HG03571 (cell line): ENCODE results near the gene TGM6.

Experiments
- ATAC-seq: cut with Tn5 transposase; IDR thresholded peaks from one replicate; pipeline ENCODE4 v1.9.1; 2021; ENCODE audit not compliant: unreplicated experiment

TGM6 gene

DNA sequence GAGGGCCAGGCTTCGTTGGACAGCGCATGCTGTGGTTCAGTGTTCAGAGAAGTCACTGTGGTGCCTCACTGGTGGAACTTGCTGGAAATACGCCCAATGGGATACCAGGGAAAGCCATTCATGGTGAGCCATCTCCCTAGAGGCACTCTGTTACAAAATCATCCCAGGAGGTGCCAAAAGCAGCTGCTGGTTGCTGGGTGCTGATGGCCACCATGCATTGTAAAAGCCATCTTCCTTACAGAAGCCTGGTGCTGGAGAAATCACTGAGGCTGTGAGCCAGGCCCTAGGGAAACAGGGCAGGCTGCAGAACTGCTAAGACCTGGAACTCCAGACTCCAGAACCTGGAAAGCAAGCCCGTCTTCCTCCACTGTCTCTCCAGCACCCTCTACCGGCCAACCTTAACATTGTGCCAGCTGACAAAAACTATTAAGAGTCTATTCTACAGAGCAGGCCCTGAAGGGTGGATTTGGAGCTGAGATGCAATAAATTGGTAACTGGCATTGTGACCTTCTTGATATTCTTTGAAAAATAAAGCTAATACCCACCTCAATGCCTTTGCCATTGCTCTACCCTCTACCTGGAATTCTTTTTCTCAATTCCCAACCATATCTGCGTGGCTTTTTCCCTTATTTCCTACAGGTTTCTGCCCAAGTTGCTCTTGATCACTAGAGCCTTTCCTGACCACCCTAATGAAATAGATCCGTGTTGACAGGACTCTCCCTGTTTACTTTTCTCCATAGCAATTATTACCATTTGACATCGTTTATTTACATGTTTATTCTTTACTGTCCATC, 71.4 kb downstream of the TGM6 start:
- no peak for ATAC-seq

DNA sequence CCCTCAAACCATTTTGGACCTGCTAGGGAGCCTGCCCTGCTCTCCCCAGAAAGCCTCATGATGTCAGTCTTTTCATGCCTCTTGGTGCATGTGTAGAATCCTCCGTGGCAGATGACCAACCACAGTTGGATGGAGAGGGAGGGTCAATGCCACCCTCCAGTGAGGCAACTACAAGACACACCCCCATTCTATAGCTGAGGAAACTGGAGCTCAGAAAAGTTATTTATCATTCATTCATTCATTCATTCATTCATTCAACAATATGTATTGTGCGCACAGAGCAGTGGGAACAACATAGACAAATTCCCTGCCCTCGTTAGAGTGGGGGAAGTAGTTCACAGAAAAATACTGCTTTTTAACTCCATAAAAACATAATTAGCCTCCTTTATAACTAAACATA, 73.1 kb downstream of the TGM6 start:
- ATAC-seq, result no peak

DNA sequence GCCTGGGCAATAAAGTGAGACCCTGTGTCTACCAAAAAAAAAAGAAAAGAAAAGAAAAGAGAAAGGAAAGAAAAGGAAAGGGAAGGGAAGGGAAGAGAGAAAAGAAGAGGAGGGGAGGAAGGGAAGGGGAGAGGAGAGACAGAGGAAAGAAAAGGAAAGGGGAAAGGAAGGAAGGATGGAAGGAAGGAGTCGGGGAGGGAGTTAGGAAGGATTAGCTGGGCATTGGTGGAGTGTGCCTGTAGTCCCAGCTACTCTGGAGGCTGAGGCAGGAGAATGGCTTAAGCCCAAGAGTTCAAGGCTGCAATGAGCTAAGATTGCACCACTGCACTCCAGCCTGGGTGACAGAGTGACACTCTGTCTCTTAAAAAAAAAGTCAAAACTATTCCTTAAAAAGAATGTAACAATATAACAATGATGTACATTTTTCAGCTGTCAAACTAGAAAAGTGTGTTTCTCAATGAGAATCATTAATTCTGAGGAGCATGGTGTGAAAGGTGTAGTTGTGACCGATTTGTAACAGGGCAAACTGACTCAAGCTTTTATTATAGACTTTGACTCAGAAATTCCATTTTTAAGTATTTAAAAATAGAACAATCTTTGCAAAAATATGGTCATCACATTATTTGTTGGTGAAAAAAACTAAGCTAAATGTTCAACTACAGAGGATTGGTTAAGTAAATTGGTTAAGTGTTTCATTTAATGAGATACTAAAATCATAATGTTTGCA, 75.2 kb downstream of the TGM6 start:
- no peak for ATAC-seq

DNA sequence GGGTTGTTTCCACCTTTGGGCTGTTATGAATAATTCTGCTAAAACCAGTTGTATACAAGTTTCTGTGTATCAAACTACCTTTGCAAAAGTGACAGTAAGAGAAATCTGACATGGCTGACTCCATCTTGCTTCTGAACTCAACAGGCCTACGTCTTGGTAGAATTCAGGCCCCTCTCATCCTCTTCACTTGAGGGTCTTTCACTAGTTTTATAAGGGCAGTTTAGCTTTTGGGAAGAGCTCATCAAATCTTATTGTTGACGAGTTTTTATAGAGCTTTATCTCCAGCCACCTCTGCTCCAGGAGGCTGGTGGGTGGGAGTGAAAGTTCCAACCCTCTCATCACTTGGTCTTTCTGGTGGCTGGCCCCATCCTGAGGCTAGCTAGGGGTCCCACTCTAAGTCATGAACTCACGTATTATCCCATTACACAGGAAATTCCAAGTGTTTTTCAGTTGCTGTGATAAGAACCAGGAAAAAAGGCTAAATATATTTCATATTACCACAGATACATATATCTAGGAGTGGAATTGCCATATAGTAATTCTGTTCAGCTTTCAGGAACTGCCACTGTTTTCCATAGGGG, 78.3 kb downstream of the TGM6 start:
- ATAC-seq, result no peak

DNA sequence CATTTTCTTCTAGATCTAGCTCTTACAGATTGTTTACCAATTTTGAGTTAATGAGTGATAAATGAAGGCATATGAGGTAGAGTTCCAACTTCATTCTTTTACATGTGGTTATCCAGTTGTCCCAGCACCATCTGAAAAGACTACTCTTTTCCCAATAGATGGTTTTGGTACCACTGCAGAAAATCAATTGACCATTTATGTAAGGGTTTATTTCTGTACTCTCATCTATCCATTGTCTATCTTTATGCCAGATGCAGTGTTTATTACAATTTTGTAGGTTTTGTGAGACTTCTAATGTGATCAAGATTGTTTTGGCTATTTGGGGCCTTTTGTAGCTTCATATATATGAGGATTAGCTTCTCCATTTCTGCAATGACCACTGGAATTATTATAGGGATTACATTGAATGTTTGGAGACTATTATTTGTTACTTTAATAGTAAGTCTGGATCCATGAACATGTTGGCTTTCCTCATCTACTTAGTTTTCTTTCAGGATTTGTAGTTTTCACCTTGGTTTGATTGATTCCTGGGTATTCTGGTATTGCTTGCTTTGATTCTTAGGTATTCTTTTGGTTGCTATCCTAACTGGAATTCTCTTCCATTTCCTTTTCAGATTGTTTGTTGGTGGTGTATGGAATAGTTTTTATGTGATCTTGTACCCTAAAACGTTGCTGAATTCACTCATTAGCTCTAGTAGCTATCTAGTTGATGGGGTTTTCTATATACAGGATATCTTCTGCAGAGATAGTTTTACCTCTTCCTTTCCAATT, 79.5 kb downstream of the TGM6 start:
- ATAC-seq, result no peak

DNA sequence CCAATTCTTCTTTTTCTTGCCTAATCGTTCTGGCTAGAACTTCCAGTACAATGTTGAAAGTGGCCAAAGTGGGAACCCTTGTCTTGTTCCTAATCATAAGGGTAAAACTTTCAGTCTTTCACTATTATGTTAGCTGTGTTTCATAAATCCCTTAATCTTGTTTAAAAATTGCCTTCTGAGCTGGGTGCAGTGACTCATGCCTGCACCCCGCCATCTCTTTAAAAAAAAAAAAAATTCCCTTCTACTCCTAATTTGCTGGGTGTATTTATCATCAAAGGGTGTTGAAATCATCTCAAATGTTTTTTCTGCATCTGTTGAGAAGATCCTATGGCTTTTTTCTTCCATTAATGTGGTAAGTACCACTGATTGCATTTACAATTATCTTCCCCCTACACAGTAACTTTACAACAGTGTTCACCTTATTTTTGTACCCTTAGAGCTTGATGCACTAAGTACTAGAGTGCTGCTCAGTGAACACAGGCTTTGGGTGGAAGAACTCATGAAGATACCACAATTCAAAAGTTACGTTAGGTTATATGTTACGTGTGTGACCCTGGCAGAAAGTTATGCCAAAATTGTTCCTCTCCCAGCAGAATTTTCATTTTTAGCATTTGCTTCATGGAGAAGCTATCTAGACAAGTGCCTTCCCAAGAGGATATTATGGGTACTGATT, 80.2 kb downstream of the TGM6 start:
- no peak for ATAC-seq

DNA sequence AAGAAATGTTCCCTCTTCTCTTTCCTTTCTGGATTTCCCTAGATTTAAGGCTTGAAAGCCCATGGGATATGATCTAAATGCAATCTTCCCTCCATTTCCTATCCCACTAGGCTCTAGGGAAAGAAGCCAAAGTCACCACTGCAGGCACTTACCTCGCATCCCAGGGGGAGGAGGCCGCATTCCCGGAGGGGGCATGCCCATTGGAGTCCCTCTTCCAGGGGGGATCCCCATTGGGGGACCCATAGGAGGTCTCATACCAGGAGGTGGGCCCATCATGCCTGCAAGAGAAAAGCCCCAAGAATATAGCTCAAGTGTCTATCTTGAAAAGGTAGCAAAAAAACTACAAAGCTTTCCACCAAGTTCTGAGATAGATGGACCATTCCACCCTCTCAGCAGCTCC, 81.8 kb downstream of the TGM6 start:
- ATAC-seq, result no peak

DNA sequence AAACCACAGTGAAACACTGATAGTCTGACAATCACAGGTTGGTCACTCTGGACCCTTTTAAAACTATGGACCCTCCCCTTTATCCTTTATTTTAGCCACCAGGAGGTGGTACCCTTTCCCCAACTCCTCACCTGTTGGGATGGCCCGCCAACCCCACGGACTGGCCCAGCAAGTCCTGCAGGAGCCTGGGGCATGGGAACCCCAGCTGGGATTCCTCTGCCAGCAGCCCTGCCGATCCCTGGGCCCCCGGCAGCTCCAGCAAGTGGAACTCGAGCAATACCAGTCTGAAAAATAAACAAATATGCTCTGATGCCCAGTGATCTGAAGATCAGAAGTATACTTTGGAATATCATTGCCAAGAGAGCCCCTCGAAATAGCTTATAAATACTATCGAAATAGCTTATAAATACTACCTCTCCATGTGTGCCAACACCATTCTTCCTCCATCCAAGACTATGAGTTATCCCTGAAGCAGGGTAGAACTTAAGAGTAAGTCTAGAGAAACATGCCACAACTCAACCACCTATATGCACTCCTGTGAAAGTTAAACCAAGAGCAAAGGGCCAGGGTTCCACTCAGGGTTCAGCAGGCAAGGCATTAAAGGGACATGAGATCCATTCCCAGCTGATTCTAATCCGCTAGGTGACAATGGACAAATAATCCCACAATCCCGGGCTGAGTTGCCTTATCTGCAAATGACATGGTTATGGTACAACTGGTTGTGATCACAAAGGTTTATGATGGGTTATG, 83.1 kb downstream of the TGM6 start:
- ATAC-seq, result no peak

DNA sequence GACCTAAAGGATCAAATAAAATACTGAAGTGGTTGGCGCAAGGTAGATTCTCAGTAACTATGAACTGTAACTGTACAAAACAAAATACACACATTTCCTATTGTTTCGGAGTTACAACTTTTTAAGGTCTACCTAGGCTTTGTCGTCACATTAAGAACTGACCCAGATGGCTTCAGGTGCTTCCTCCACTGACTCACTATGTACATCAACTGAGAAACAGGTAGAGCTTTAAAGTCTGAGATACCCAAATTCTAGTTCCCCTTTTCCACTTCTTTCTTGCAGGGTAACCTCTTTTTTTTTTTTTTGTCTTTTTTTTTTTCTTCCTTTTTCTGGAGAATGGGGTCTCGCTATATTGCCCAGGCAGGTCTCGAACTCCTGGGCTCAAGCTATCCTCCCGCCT, 84.4 kb downstream of the TGM6 start:
- ATAC-seq, result no peak

DNA sequence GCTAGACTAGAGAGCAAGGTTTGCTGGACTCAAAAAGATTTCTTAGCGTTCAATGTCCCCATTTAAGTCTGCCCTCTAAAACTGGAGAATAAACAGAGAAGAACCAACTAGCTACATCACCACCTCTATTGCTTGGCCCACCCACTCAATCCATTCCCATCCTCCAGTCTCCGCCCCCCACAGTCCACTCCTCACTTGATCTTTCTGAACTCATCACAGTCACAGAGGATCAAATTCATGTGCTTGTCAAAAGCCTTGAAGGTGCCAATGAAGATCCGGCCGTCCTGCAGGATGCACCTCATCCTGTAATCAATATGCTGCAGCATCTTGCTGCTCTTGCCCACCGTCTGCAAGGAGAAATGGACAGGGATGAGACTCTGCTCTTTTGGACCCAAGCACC, 86.7 kb downstream of the TGM6 start:
- no peak for ATAC-seq

DNA sequence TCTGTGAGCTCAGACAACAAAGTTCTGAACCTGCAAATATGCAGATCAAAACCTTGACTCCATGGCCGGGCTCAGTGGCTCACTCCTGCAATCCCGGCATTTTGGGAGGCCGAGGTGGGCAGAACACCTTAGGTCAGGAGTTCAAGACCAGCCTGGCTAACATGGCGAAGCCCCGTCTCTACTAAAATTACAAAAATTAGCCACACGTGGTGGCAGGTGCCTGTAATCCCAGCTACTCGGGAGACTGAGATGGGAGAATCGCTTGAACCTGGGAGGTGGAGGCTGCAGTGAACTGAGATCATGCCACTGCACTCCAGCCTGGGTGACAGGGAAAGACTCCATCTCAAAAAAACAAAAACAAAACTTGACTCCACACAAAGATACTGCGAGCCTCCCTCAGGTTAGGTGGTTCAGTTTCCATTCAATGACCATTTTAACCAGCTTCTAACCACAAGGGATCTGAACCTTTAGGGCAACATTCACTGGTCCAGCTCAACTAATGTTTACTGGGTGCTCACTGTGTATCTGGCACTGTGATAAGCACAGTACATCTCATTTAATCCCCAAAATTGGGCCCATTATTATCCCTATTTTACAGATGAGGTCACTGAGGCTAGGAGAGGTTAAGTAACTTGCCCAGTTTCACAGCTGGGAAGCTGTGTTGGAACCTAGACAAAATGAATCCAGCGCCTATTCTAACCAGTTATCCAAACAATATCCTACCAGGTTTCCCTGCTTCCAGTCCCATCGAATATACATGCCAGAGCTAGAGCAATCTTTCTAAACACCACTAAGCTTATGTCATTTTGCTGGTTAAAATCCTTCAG, 88.1 kb downstream of the TGM6 start:
- no peak for ATAC-seq

DNA sequence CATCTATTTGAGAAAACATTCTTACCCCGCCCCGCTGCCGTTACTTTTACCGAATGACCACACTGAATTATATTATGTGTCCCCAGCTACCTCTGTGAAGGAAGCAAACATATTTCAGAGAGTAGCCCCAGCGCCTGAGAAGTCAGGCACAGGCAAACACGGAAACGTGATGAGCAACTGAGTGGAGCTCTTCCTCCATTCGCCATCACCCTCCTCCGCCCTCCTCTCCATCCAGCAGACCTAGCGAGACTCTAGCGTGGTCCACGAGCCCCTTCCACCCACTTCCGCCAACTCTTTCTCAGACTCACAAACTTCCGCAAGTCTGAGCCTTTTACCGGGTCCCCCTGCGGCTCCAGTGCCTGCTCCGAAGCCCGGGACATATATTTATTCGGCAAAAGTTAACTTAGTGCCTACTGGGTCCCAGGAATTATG, 89.3 kb downstream of the TGM6 start:
- ATAC-seq, result peak; percentile 17

DNA sequence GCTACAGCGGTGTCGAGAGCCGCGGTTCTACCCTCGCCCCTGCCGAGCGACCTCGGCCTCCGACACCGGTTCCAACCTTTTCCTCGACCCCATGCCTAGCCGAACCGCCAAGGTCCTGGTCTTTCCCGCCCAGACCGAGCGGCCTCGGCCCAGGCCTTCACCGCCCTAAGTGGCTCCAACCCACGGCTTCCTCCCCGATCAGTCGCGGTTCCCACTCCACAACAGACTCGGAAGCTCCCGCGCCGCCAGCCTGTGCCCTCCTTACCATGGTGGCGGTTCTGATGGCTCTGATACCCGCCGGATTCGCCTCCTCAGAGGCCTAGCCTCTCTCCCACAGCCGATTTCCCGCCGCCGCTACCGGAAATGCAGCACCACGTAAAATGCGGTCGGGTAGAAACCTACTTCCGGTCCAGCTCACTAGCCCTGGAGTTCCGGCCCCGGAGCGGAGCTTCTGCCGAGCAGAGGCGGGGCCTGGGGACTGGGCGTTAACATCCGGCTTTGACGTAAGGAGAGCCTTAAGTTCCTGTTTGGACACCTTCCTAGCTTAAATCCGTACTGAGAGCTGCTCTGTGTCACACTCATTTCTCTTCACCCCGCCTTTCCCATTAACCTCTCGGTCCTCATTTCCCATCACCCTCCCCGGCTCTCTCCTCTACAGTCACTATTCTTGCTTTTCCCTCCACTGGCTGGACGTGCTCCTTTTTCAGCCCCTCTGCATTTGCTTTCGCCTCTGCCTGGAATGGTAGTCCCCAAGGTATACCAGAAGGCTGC, 89.9 kb downstream of the TGM6 start, which contains the start of gene SNRPB:
TSS of gene SNRPB (minus strand) at position 367 of the 771 bp plus-strand sequence. CDS start at position 268, 99 bp downstream.
- peak; percentile 98 for ATAC-seq

DNA sequence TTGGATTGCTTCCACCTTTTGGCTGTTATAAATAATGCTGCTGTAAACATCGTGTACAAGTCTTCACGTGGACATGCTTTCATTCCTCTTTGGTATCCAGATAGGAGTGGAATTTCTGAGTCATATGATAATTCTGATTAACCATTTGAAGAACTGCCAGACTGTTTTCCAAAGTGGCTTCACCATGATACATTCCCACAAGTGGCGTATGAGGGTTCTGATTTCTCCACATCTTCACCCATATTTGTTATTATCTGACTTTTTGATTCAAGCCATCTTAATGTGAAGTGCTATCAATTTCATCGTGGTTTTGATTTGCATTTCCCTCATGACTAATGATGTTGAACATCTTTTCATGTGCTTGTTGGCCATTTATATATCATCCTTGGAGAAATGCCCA, 92.8 kb downstream of the TGM6 start:
- no peak for ATAC-seq

DNA sequence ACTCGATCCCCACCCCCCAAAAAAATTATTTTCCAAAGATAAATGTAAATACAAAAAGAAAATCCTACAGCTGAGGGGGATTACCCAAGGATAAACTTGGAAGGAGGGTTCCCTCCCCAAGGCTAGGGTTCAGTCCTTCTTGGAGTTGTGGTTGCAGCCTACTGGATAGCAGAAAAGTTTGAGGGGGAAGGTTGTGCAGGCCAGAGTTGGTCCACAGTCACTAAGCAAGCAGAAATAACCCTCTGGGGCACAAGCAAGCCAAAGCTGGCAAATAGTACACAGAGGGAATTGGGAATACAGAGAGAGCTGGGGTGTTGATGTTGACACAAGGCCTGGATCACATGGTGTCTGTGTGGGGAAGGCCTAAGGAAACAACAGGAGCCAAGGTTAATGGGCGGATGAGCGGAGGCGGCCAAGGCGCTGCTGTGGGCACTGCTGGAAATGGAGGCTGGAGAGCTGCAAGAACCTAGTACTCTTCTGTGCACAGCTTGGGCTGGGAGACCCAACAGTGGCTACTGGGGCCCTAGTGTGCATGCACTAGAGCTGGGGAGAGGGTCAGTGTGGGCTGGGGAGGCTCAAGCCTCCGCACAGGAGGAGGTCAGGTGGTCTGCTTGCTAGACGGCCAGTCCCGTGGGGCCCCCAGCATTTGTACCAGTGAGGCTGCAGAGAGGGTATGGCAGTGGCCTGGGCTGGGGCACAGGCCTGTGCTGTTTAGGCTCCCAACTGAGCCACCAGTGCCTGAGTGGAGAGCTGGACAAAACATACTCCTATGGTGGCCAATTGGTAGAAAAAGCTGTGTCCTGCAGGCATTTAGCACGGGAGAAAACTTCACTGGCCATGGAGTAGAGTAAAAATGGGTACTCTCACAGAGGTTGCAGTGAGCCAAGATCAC, 95.4 kb downstream of the TGM6 start:
- no peak for ATAC-seq

DNA sequence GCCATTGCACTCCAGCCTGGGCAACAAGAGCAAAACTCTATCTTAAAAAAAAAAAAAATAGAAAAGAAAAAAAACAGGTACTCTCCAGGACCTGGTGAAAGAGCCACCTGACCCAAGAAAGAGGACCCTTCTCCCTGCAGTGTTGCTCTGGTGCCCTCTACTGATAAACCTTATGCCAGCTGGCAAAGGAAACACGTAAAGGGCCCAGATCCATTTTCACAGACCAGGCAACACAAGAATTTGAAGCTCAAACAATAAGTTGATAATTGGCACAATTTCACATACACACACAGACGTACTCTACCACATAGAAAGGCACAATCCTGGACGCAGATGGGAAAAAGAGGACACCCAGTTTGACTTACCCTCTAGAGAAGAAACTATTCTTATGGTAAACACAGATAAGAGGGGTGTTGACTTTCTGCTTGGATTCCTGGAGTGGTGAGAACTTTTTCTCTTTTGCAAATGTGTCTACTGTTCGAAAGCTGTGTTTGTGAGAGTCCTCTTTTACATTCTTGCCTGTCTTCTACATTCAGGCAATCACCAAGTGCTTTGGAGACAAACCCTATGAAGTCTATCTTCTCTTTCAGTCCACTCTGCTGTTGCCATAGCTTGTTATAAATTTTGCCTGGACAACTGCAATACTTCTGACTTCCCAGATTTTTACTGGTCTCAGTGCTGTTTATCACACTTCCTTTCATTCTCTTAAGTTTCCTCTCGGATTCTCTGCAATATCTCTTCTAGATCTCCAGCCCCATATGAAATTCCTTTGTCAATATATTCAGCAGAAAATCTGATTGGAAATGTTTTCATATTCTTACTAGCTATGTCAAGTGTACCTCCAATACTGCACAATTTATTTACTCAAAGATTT, 96.3 kb downstream of the TGM6 start:
- ATAC-seq, result no peak
